ENCODE measurements around the gene MPV17L2.

DNA sequence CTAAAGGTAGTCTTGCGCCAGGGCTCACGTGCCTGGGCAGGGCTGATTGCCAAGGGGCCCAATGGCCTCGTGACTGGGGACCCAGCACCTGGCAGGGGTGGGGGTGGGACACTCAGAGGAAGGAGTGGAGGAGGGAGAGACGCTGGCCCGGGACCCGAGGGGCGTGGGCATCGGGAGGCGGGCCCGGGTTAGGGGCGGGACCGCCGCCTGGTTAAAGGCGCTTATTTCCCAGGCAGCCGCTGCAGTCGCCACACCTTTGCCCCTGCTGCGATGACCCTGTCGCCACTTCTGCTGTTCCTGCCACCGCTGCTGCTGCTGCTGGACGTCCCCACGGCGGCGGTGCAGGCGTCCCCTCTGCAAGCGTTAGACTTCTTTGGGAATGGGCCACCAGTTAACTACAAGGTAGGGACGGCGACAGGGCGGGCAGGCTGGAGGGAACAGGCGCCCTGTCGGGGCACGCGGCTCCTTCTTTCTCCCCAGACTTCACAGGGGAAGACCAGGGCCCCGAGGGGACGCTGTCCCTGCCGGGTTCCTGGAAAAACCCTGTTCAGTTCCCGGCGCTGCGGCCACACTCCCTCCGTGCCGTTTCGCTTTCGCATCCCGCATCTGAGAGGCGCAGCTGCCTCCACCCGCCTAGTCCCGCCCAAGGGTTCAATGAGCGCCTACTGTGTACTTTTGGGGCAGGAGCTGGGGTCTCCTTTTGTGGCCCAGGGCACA, 19.3 kb upstream of the MPV17L2 start, which contains the start of gene IFI30:
- TF ChIP-seq, protein P1, sequence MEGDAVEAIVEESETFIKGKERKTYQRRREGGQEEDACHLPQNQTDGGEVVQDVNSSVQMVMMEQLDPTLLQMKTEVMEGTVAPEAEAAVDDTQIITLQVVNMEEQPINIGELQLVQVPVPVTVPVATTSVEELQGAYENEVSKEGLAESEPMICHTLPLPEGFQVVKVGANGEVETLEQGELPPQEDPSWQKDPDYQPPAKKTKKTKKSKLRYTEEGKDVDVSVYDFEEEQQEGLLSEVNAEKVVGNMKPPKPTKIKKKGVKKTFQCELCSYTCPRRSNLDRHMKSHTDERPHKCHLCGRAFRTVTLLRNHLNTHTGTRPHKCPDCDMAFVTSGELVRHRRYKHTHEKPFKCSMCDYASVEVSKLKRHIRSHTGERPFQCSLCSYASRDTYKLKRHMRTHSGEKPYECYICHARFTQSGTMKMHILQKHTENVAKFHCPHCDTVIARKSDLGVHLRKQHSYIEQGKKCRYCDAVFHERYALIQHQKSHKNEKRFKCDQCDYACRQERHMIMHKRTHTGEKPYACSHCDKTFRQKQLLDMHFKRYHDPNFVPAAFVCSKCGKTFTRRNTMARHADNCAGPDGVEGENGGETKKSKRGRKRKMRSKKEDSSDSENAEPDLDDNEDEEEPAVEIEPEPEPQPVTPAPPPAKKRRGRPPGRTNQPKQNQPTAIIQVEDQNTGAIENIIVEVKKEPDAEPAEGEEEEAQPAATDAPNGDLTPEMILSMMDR (IDR thresholded peaks at IDR 0.05; ENCODE audit: low read depth, low read length, poor library complexity, severe bottlenecking) = no peak
- no peak for TF ChIP-seq EZH2phosphoT487 (IDR thresholded peaks at IDR 0.05; ENCODE audit: borderline replicate concordance, low read length)
